ENCODE measurements around the gene VAMP5.

GRCh38 chr2:85585781-85586105 lies 1.5 kb downstream of the VAMP5 start:
- TF ChIP-seq, protein P1, sequence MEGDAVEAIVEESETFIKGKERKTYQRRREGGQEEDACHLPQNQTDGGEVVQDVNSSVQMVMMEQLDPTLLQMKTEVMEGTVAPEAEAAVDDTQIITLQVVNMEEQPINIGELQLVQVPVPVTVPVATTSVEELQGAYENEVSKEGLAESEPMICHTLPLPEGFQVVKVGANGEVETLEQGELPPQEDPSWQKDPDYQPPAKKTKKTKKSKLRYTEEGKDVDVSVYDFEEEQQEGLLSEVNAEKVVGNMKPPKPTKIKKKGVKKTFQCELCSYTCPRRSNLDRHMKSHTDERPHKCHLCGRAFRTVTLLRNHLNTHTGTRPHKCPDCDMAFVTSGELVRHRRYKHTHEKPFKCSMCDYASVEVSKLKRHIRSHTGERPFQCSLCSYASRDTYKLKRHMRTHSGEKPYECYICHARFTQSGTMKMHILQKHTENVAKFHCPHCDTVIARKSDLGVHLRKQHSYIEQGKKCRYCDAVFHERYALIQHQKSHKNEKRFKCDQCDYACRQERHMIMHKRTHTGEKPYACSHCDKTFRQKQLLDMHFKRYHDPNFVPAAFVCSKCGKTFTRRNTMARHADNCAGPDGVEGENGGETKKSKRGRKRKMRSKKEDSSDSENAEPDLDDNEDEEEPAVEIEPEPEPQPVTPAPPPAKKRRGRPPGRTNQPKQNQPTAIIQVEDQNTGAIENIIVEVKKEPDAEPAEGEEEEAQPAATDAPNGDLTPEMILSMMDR (IDR thresholded peaks at IDR 0.05): no peak
- no peak for TF ChIP-seq EZH2 (IDR thresholded peaks at IDR 0.05; ENCODE audit: borderline replicate concordance, insufficient read depth, low read depth, low read length, poor library complexity, severe bottlenecking)

Data from B cell (primary cell).